Peyer's patch (tissue), 4 donors: ENCODE measurements around the gene GDF11.

Experiments
- CTCF ChIP-seq, 6 experiments: fragments of 450-650 bp in 4 of 6; fragments of 200-600 bp in 2 of 6; sonication (generic) in 1 of 6; IDR thresholded peaks; one replicate each; pipeline ENCODE4 v1.5.1; 2017 to 2019; ENCODE audit warnings: antibody characterized with exemption in 6 of 6, mild to moderate bottlenecking in 3 of 6, moderate library complexity in 1 of 6
- POLR2A ChIP-seq, 2 donors: fragments of 450-650 bp; IDR thresholded peaks; one replicate each; pipeline ENCODE4 v1.5.1; 2017; ENCODE audit warnings: antibody characterized with exemption in 2 of 2, mild to moderate bottlenecking in 2 of 2, moderate library complexity in 2 of 2

- no peak for TF ChIP-seq CTCF (IDR thresholded peaks at IDR 0.05)
- TF ChIP-seq POLR2A (IDR thresholded peaks at IDR 0.05) = no peak
These were observed 816 bp upstream of the GDF11 start for GRCh38 chr12:55741931-55742680.
